HEK293T (cell line): ENCODE results near the gene RALB.

Experiments used
- ELF4 ChIP-seq: fragments of 450-650 bp; IDR thresholded peaks from 2 replicates; pipeline ENCODE4 v1.6.1; 2017; ENCODE audit warnings: antibody characterized with exemption
- FOXA1 ChIP-seq: fragments of 450-650 bp; IDR thresholded peaks from 2 replicates; pipeline ENCODE4 v1.6.1; 2016; ENCODE audit warnings: mild to moderate bottlenecking
- FOXM1 ChIP-seq: fragments of 450-650 bp; IDR thresholded peaks from 2 replicates; pipeline ENCODE4 v1.6.1; 2017; ENCODE audit warnings: mild to moderate bottlenecking, borderline replicate concordance
- NFRKB ChIP-seq: fragments of 450-650 bp; IDR thresholded peaks from 2 replicates; pipeline ENCODE4 v1.6.1; 2016; ENCODE audit warnings: mild to moderate bottlenecking, moderate library complexity
- TARDBP ChIP-seq: fragments of 450-650 bp; IDR thresholded peaks from 2 replicates; pipeline ENCODE4 v1.6.1; 2016
- ZNF384 ChIP-seq: fragments of 450-650 bp; IDR thresholded peaks from 2 replicates; pipeline ENCODE4 v1.6.1; 2016

DNA sequence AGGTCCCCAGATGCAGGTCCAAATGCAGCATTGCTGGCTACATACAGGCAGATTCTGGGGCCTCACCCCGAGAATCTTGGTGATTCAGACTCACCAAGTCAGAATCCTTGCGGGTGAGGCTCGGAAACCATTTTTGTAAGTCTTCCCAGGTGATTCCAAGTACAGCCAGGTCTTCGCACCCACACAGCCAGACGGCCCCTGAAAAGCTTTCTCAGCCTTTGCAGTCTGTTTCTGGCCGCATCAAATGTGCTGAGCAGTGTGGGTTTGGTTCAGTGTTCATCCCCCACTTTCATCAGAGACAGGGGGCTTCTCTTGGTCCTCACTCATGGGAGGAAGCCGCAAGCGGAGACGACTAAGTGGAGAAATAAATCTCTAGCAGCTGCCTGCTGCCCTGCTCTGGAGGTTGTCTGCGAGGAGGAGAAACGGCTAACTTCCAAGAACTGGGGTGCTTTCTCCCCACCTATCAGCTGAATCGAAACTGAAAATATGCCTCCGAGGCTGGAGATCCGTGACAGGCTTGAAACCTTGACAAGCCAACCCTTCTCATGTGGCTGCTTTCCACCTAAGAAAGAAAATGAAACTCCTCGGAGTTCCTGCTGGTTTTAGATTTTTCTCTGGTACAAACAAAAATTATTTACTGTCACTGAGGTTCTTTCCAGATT is 20.5 kb upstream of the RALB start:
- no peak for TF ChIP-seq FOXM1
- no peak for TF ChIP-seq ELF4
- TF ChIP-seq NFRKB, result no peak
- no peak for TF ChIP-seq TARDBP
- no peak for TF ChIP-seq FOXA1
- no peak for TF ChIP-seq ZNF384
